ENCODE results near the gene STRADB. TPM values are rescaled to one million over a fixed set of nuclear protein-coding genes. Genes with fewer than 3 reads are reported as not detected.

The STRADB gene
- polyA plus RNA-seq, 3 donors: 6.9 to 25.6 (median 22.0) TPM

- H2AFZ ChIP-seq (ENCODE audit: insufficient read depth, low read depth, low read length, poor library complexity, severe bottlenecking): no peak overlapping the region
These were observed 14.0 kb downstream of the STRADB start for GRCh38 chr2:201465524-201465971.

GRCh38 chr2:201466050-201466675, 14.6 kb downstream of the STRADB start:
- 100% methylated on average over 1 of the region's 3 CpGs for WGBS (ENCODE audit: insufficient coverage)
- Histone ChIP-seq H3K27ac (ENCODE audit: low read depth in 1 of 2, low read length in 2 of 2) (no peak overlapping the region), H3K4me2 (replicated peaks; ENCODE audit: extremely low read depth, low read length, poor library complexity, severe bottlenecking) (no peak overlapping the region), H3K27me3 (ENCODE audit: control insufficient read depth in 2 of 2, insufficient read depth in 2 of 2, low read length in 2 of 2) (no peaks in the 10 kb centered on the region), H3K9ac (ENCODE audit: insufficient read depth, low read length, poor library complexity, severe bottlenecking) (no peak overlapping the region), H3K36me3 (replicated peaks in 1 of 2; ENCODE audit: control insufficient read depth in 1 of 2, insufficient read depth in 2 of 2, low read length in 2 of 2) (peaks cover 12 to 44% of the 10 kb centered on the region in 2 donors), H3K79me2 (ENCODE audit: insufficient read depth, low read length) (no peaks in the 10 kb centered on the region), H3K4me1 (ENCODE audit: control insufficient read depth in 1 of 2, insufficient read depth in 2 of 2, low read length in 2 of 2) (no peaks in the 10 kb centered on the region), H3K4me3 (replicated peaks in 1 of 3; ENCODE audit: low read depth in 2 of 3, low read length in 3 of 3) (no peak overlapping the region), H3K9me3 (replicated peaks in 1 of 2; ENCODE audit: control insufficient read depth in 1 of 2, insufficient read depth in 1 of 2, low read length in 2 of 2) (no peaks in the 10 kb centered on the region), H2AFZ (ENCODE audit: insufficient read depth, low read depth, low read length, poor library complexity, severe bottlenecking) (no peak overlapping the region), H4K20me1 (ENCODE audit: insufficient read depth, low read length) (no peaks in the 10 kb centered on the region)
- H3K36me3 Mint-ChIP-seq: peaks cover 37 to 59% of the 10 kb centered on the region in 2 donors
- peaks cover 0 to 2% (median 0%) of the 10 kb centered on the region in 7 donors for H3K9me3 Mint-ChIP-seq
- no peaks in the 10 kb centered on the region for H3K4me1 Mint-ChIP-seq
- DNase-seq: no peak
- no peak for TF ChIP-seq CTCF (IDR thresholded peaks at IDR 0.05)
- no peaks in the 10 kb centered on the region for H3K27me3 Mint-ChIP-seq (ENCODE audit: low read depth in 3 of 3)
- H3K27ac Mint-ChIP-seq: no peak overlapping the region
- no peak overlapping the region for H3K4me3 Mint-ChIP-seq
- intact Hi-C loops (cut with micrococcal nuclease): no loop called here

More at GRCh38 chr2:201465524-201465971, 14.0 kb downstream of the STRADB start:
- no peaks in the 10 kb centered on the region for H3K9me3 ChIP-seq (replicated peaks in 1 of 2; ENCODE audit: control insufficient read depth in 1 of 2, insufficient read depth in 1 of 2, low read length in 2 of 2)
- TF ChIP-seq CTCF (IDR thresholded peaks at IDR 0.05): no peak
- DNase-seq: no peak
- no peak overlapping the region for H3K4me3 ChIP-seq (replicated peaks in 1 of 3; ENCODE audit: low read depth in 2 of 3, low read length in 3 of 3)
- H3K4me1 ChIP-seq (ENCODE audit: control insufficient read depth in 1 of 2, insufficient read depth in 2 of 2, low read length in 2 of 2): no peaks in the 10 kb centered on the region
- H3K9me3 Mint-ChIP-seq: peaks cover 0 to 2% (median 0%) of the 10 kb centered on the region in 7 donors
- no peak overlapping the region for H3K27ac Mint-ChIP-seq
- H3K27me3 Mint-ChIP-seq (ENCODE audit: low read depth in 3 of 3): no peaks in the 10 kb centered on the region
- intact Hi-C loops (cut with micrococcal nuclease): no loop called here
- no peak overlapping the region for H3K4me2 ChIP-seq (replicated peaks; ENCODE audit: extremely low read depth, low read length, poor library complexity, severe bottlenecking)
- no peak overlapping the region for H3K4me3 Mint-ChIP-seq
- no peak overlapping the region for H3K9ac ChIP-seq (ENCODE audit: insufficient read depth, low read length, poor library complexity, severe bottlenecking)
- WGBS (ENCODE audit: insufficient coverage): no CpG with 5 or more reads among the region's 2 CpGs
- no peak overlapping the region for H3K27ac ChIP-seq (ENCODE audit: low read depth in 1 of 2, low read length in 2 of 2)
- H3K36me3 ChIP-seq (replicated peaks in 1 of 2; ENCODE audit: control insufficient read depth in 1 of 2, insufficient read depth in 2 of 2, low read length in 2 of 2): peaks cover 12 to 39% of the 10 kb centered on the region in 2 donors
- H3K4me1 Mint-ChIP-seq: no peaks in the 10 kb centered on the region
- no peaks in the 10 kb centered on the region for H4K20me1 ChIP-seq (ENCODE audit: insufficient read depth, low read length)
- no peaks in the 10 kb centered on the region for H3K27me3 ChIP-seq (ENCODE audit: control insufficient read depth in 2 of 2, insufficient read depth in 2 of 2, low read length in 2 of 2)
- H3K79me2 ChIP-seq (ENCODE audit: insufficient read depth, low read length): no peaks in the 10 kb centered on the region
- H3K36me3 Mint-ChIP-seq: peaks cover 34 to 56% of the 10 kb centered on the region in 2 donors

Data from CD14-positive monocyte (primary cell).